ENCODE data around the gene BACE1. TPM values are rescaled to one million over a fixed set of nuclear protein-coding genes. Genes with fewer than 3 reads are reported as not detected.

BACE1 gene
- total RNA-seq, 1 experiment from 2014 or later = 9.6 TPM

DNA sequence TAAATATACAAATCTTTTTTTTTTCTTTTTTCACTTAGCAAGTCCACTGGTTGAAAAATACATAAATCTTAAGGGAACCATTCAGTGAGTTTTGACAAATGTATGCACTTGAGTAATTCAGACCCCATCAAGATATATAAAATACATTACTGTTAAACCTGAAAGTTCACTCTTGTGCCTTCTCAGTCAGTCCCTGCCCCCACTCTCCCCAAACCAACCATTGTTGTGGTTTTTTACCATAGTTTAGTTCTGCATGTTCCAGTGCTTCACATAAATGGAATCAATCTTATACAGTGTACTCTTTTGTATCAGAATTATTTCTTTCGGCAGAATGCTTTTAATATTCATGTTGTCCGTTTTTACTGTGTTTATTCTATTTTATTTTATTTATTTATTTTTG, 57.5 kb downstream of the BACE1 start:
- CTCF ChIA-PET = no interaction called here
- Mint-ChIP-seq H3K4me1 (ENCODE audit: low read depth, unreplicated experiment) (no peaks in the 10 kb centered on the region), H3K27ac (ENCODE audit: unreplicated experiment) (no peak overlapping the region)

DNA sequence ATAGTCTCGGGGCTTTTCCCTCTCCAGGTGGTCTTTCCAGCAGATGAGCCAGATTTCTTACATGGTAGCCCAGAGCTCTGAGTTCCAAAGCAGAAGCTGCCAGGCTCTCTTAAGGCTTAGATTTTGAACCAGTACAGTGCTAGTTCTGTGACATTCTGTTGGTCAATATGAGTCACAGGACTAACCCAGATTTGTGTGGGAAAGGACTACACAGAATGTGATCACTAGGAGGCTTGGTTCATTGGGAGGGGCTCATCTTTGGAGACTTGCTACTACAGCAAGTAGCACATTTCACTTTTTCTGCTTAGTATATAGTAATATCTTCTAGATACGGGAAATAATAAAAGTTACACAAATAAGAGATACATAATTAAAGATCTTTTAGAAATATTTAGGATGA, 59.5 kb downstream of the BACE1 start:
- Mint-ChIP-seq H3K4me3 (ENCODE audit: low read depth, unreplicated experiment) (no peak overlapping the region), H3K27me3 (ENCODE audit: unreplicated experiment) (no peaks in the 10 kb centered on the region), H3K27ac (ENCODE audit: unreplicated experiment) (no peak overlapping the region), H3K36me3 (ENCODE audit: insufficient read depth, unreplicated experiment) (peaks cover 4% of the 10 kb centered on the region), H3K4me1 (ENCODE audit: low read depth, unreplicated experiment) (no peaks in the 10 kb centered on the region), H3K9me3 (ENCODE audit: low read depth, unreplicated experiment) (no peaks in the 10 kb centered on the region)
- intact Hi-C loops (cut with micrococcal nuclease; ENCODE audit: unreplicated experiment) = no loop called here
- TF ChIP-seq, protein P1, sequence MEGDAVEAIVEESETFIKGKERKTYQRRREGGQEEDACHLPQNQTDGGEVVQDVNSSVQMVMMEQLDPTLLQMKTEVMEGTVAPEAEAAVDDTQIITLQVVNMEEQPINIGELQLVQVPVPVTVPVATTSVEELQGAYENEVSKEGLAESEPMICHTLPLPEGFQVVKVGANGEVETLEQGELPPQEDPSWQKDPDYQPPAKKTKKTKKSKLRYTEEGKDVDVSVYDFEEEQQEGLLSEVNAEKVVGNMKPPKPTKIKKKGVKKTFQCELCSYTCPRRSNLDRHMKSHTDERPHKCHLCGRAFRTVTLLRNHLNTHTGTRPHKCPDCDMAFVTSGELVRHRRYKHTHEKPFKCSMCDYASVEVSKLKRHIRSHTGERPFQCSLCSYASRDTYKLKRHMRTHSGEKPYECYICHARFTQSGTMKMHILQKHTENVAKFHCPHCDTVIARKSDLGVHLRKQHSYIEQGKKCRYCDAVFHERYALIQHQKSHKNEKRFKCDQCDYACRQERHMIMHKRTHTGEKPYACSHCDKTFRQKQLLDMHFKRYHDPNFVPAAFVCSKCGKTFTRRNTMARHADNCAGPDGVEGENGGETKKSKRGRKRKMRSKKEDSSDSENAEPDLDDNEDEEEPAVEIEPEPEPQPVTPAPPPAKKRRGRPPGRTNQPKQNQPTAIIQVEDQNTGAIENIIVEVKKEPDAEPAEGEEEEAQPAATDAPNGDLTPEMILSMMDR (IDR thresholded peaks at IDR 0.05; ENCODE audit: unreplicated experiment) = no peak
- CTCF ChIA-PET = no interaction called here
- DNase-seq = no peak
- no TSS peak for BruUV-seq (replicated peaks)

More for the DNA sequence above, 57.5 kb downstream of the BACE1 start:
- intact Hi-C loops (cut with micrococcal nuclease; ENCODE audit: unreplicated experiment) = no loop called here
- no peak for DNase-seq
- no peak overlapping the region for H3K4me3 Mint-ChIP-seq (ENCODE audit: low read depth, unreplicated experiment)
- TF ChIP-seq, protein P1 (IDR thresholded peaks at IDR 0.05; ENCODE audit: unreplicated experiment) = no peak
- no peaks in the 10 kb centered on the region for H3K27me3 Mint-ChIP-seq (ENCODE audit: unreplicated experiment)
- H3K9me3 Mint-ChIP-seq (ENCODE audit: low read depth, unreplicated experiment) = no peaks in the 10 kb centered on the region
- no peaks in the 10 kb centered on the region for H3K36me3 Mint-ChIP-seq (ENCODE audit: insufficient read depth, unreplicated experiment)
- BruUV-seq (replicated peaks) = no TSS peak

DNA sequence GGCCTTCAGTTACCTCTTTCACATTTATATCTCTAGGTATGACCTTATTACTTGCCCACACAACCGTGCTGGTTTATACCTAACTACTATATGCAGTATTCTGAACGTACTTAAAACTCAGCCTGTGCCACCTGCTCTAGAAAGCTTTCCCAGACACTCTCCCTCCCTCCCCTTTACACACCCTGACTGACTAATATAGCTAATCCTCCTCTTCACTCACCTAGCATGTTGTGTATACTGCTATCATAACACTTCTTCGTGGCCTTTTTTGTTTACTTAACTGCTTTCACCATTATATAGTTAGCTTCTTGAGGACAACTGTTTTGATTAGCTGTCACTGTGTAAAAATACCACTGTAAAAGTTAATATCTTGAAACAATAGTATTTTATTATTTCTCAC, 60.1 kb downstream of the BACE1 start:
- TF ChIP-seq, protein P1 (IDR thresholded peaks at IDR 0.05; ENCODE audit: unreplicated experiment) = no peak
- peaks cover 4% of the 10 kb centered on the region for H3K36me3 Mint-ChIP-seq (ENCODE audit: insufficient read depth, unreplicated experiment)
- no peak for DNase-seq
- H3K9me3 Mint-ChIP-seq (ENCODE audit: low read depth, unreplicated experiment) = no peaks in the 10 kb centered on the region
- CTCF ChIA-PET = no interaction called here
- no peak overlapping the region for H3K4me3 Mint-ChIP-seq (ENCODE audit: low read depth, unreplicated experiment)
- intact Hi-C loops (cut with micrococcal nuclease; ENCODE audit: unreplicated experiment) = no loop called here
- no peaks in the 10 kb centered on the region for H3K27me3 Mint-ChIP-seq (ENCODE audit: unreplicated experiment)
- H3K4me1 Mint-ChIP-seq (ENCODE audit: low read depth, unreplicated experiment) = no peaks in the 10 kb centered on the region
- H3K27ac Mint-ChIP-seq (ENCODE audit: unreplicated experiment) = no peak overlapping the region
- no TSS peak for BruUV-seq (replicated peaks)

DNA sequence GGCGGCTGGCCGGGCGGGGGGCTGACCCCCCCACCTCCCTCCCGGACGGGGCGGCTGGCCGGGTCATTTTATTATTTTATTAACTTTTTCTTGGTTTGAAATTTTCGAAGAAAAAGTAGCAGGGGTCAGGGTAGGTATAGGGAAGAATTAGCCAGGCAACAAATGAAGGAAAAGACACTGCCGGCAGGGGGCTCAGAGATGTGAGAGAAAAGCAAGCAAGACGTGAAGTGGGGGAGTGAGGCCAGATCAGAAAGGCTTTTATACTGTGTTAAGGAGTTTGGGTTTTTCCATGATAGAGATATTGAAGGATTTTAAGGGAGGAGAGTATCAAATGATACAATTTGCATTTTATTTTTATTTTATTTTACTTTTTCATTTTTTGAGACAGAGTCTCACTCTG, 64.5 kb downstream of the BACE1 start:
- Mint-ChIP-seq H3K27me3 (ENCODE audit: unreplicated experiment) (no peaks in the 10 kb centered on the region), H3K9me3 (ENCODE audit: low read depth, unreplicated experiment) (no peaks in the 10 kb centered on the region), H3K4me1 (ENCODE audit: low read depth, unreplicated experiment) (no peaks in the 10 kb centered on the region), H3K36me3 (ENCODE audit: insufficient read depth, unreplicated experiment) (peaks cover 4% of the 10 kb centered on the region), H3K27ac (ENCODE audit: unreplicated experiment) (no peak overlapping the region), H3K4me3 (ENCODE audit: low read depth, unreplicated experiment) (no peak overlapping the region)
- no TSS peak for BruUV-seq (replicated peaks)
- CTCF ChIA-PET = no interaction called here
- no peak for DNase-seq
- TF ChIP-seq, protein P1 (IDR thresholded peaks at IDR 0.05; ENCODE audit: unreplicated experiment) = no peak
- intact Hi-C loops (cut with micrococcal nuclease; ENCODE audit: unreplicated experiment) = no loop called here

DNA sequence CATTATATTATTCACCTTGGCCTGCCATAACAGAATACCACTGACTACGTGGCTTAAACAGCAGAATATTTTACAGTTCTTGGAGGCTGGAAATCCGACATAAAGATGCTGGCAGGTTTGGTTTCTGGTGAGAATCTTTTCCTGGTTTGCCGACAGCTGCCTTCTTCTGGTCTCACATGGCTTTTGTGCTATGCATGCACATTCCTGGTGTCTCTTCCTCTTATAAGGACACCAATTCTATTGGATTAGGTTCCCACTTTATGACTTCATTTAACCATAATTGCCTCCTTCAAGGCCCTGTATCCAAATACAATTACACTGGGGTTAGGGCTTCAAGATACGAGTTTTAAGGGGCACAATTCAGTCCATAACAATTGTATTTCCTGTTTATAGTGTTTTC, 66.5 kb downstream of the BACE1 start:
- no peak for DNase-seq
- TF ChIP-seq, protein P1 (IDR thresholded peaks at IDR 0.05; ENCODE audit: unreplicated experiment) = no peak
- Mint-ChIP-seq H3K4me1 (ENCODE audit: low read depth, unreplicated experiment) (no peaks in the 10 kb centered on the region), H3K27me3 (ENCODE audit: unreplicated experiment) (no peaks in the 10 kb centered on the region), H3K9me3 (ENCODE audit: low read depth, unreplicated experiment) (no peaks in the 10 kb centered on the region), H3K27ac (ENCODE audit: unreplicated experiment) (no peak overlapping the region), H3K4me3 (ENCODE audit: low read depth, unreplicated experiment) (no peak overlapping the region), H3K36me3 (ENCODE audit: insufficient read depth, unreplicated experiment) (peaks cover 4% of the 10 kb centered on the region)
- BruUV-seq (replicated peaks) = no TSS peak
- intact Hi-C loops (cut with micrococcal nuclease; ENCODE audit: unreplicated experiment) = no loop called here
- CTCF ChIA-PET = no interaction called here

Measured in Calu3 (cell line).